B cell (primary cell): ENCODE results near the gene TCERG1L. TPM values are rescaled to one million over a fixed set of nuclear protein-coding genes. Genes with fewer than 3 reads are reported as not detected.

ENCODE experiments used
- ATAC-seq: fragments of 200-7000 bp; cut with Tn5 transposase; one replicate; pipeline ENCODE4 v1.10.0; 2021; ENCODE audit warnings: low read depth, mild to moderate bottlenecking, moderate number of reproducible peaks, moderate library complexity
- CTCF ChIA-PET: fragments of 350-600 bp; sonication (Branson Sonifier 250); formaldehyde crosslinking; loops from one replicate; lab custom pipeline; 2021; ENCODE audit warnings: antibody characterized with exemption, inconsistent platforms; lab: Charles Lee
- POLR2A ChIA-PET: fragments of 350-600 bp; sonication (Branson Sonifier 250); formaldehyde crosslinking; loops from one replicate; lab custom pipeline; 2021; ENCODE audit warnings: antibody characterized with exemption; lab: Charles Lee
- DNase-seq: peaks from one replicate; pipeline ENCODE4 v3.0.0; 2013
- H2AFZ ChIP-seq: 2 replicates; pipeline ENCODE4 v1.6.1; 2012; ENCODE audit warnings: mild to moderate bottlenecking, low read depth, low read length; ENCODE audit not compliant: insufficient read depth, poor library complexity, severe bottlenecking
- H3K27ac ChIP-seq, 2 donors: 1 replicate in 1 of 2; 2 replicates in 1 of 2; pipeline ENCODE4 v1.5.1; 2012 to 2013; ENCODE audit warnings: low read length in 2 of 2, mild to moderate bottlenecking in 2 of 2, moderate library complexity in 1 of 2
- H3K27me3 ChIP-seq, 4 experiments: fragments of 200-600 bp in 1 of 4; sonication (generic) in 1 of 4; replicated peaks in 1 of 4; 1 replicate in 2 of 4; 2 replicates in 2 of 4; pipeline versions ENCODE4 v1.6.1 to v1.7.0; 2013 to 2016; ENCODE audit warnings: low read length in 3 of 4, mild to moderate bottlenecking in 2 of 4, mixed read lengths in 1 of 4, moderate library complexity in 1 of 4; ENCODE audit not compliant: insufficient read depth in 4 of 4, control insufficient read depth in 3 of 4; ENCODE audit errors: control extremely low read depth in 1 of 4
- H3K36me3 ChIP-seq, 2 experiments: replicated peaks in 1 of 2; 1 replicate in 1 of 2; 2 replicates in 1 of 2; pipeline versions ENCODE4 v1.6.1 to v1.7.1; 2013; ENCODE audit warnings: low read length in 1 of 2; ENCODE audit not compliant: insufficient read depth in 2 of 2, control insufficient read depth in 1 of 2; ENCODE audit errors: control extremely low read depth in 1 of 2, extremely low read depth in 1 of 2
- H3K4me1 ChIP-seq, 2 donors: fragments of 200-600 bp in 1 of 2; sonication (generic) in 1 of 2; 1 replicate in 1 of 2; 2 replicates in 1 of 2; pipeline versions ENCODE4 v1.5.1 to v1.6.1; 2013 to 2017; ENCODE audit warnings: low read length in 2 of 2; ENCODE audit not compliant: control insufficient read depth in 2 of 2, insufficient read depth in 2 of 2
- H3K4me2 ChIP-seq: replicated peaks from 2 replicates; pipeline ENCODE3; 2012; ENCODE audit warnings: mild to moderate bottlenecking, low read depth, low read length; ENCODE audit not compliant: poor library complexity, severe bottlenecking
- H3K4me3 ChIP-seq, 5 experiments: fragments of 200-600 bp in 1 of 5; sonication (generic) in 1 of 5; 1 replicate in 3 of 5; 2 replicates in 2 of 5; pipeline versions ENCODE4 v1.5.1 to v1.7.0; 2011 to 2016; ENCODE audit warnings: low read length in 4 of 5, mild to moderate bottlenecking in 4 of 5, low read depth in 2 of 5, control low read depth in 1 of 5, moderate library complexity in 1 of 5; ENCODE audit not compliant: insufficient read depth in 1 of 5; ENCODE audit errors: control extremely low read depth in 1 of 5, extremely low read depth in 1 of 5
- H3K79me2 ChIP-seq: fragments of 200-600 bp; sonication (generic); one replicate; pipeline ENCODE4 v1.6.0; 2016; ENCODE audit warnings: low read length; ENCODE audit not compliant: control insufficient read depth, insufficient read depth
- H3K9ac ChIP-seq: fragments of 200-600 bp; sonication (generic); 2 replicates; pipeline ENCODE4 v1.6.1; 2017; ENCODE audit warnings: mild to moderate bottlenecking, low read length, moderate library complexity
- H3K9me3 ChIP-seq, 3 donors: one replicate each; pipeline versions ENCODE4 v1.6.1 to v1.7.1; 2013; ENCODE audit warnings: low read length in 2 of 3; ENCODE audit not compliant: control insufficient read depth in 2 of 3, insufficient read depth in 1 of 3; ENCODE audit errors: control extremely low read depth in 1 of 3
- H4K20me1 ChIP-seq: 2 replicates; pipeline ENCODE4 v1.6.0; 2012; ENCODE audit warnings: mild to moderate bottlenecking, low read length; ENCODE audit not compliant: insufficient read depth, control insufficient read depth, poor library complexity, severe bottlenecking
- H3K27ac Mint-ChIP-seq: one replicate; pipeline ENCODE4 v1.8.0; 2021; ENCODE audit warnings: mixed read lengths
- H3K27me3 Mint-ChIP-seq: one replicate; pipeline ENCODE4 v1.8.0; 2021; ENCODE audit warnings: mixed read lengths
- H3K4me1 Mint-ChIP-seq: one replicate; pipeline ENCODE4 v1.8.0; 2021; ENCODE audit warnings: mixed read lengths
- H3K4me3 Mint-ChIP-seq: one replicate; pipeline ENCODE4 v1.8.0; 2021; ENCODE audit warnings: mixed read lengths
- H3K9me3 Mint-ChIP-seq: one replicate; pipeline ENCODE4 v1.8.0; 2022; ENCODE audit warnings: mixed read lengths; ENCODE audit not compliant: insufficient read depth
- CTCF ChIP-seq: fragments of 200-600 bp; IDR thresholded peaks from one replicate; pipeline ENCODE4 v1.8.0; 2022; ENCODE audit warnings: antibody characterized with exemption, mild to moderate bottlenecking
- EZH2 ChIP-seq: IDR thresholded peaks from 2 replicates; pipeline ENCODE4 v1.6.1; 2012; ENCODE audit warnings: borderline replicate concordance, low read depth, mild to moderate bottlenecking, moderate library complexity, low read length; ENCODE audit not compliant: insufficient read depth, poor library complexity, severe bottlenecking
- WGBS: methylation state at CpG from one replicate; pipeline ENCODE4 v1.1.5; 2013; ENCODE audit warnings: missing lambda C conversion rate; ENCODE audit not compliant: insufficient coverage; 5-methylcytosine and 5-hydroxymethylcytosine counted together
- intact Hi-C: fragments of 100-400 bp; cut with micrococcal nuclease; formaldehyde crosslinking; loops from one replicate; pipeline ENCODE4 v1.10.0; 2022
- polyA plus RNA-seq: library from polyadenylated mRNA; depleted of rRNA; stranded (reverse); fragments of >200 nt; gene quantifications from 2 replicates; pipeline ENCODE4 v1.2.3, GENCODE V29; 2012
- total RNA-seq, 2 donors: library from RNA; stranded (reverse); fragments of 120-200 nt in 1 of 2; gene quantifications; 1 replicate in 1 of 2; 2 replicates in 1 of 2; pipeline versions ENCODE4 v1.2.3 to v1.2.4, GENCODE V29; 2013 to 2022

TCERG1L gene
- total and polyA plus RNA-seq, 2 donors (not counting 1 experiment from before 2014, with no cell fraction given), result 0.10 TPM; not detected in 1

GRCh38 chr10:131134001-131134576, 177.4 kb downstream of the TCERG1L start:
- no peak for ATAC-seq
- Histone ChIP-seq H3K27ac (no peak overlapping the region), H3K27me3 (no peaks in the 10 kb centered on the region), H2AFZ (no peak overlapping the region), H3K4me2 (no peak overlapping the region), H4K20me1 (no peaks in the 10 kb centered on the region), H3K4me1 (no peaks in the 10 kb centered on the region), H3K9me3 (peaks cover 0 to 39% (median 0%) of the 10 kb centered on the region in 3 donors), H3K4me3 (no peak overlapping the region), H3K9ac (no peak overlapping the region), H3K79me2 (no peaks in the 10 kb centered on the region), H3K36me3 (no peaks in the 10 kb centered on the region)
- no peaks in the 10 kb centered on the region for H3K4me1 Mint-ChIP-seq
- peaks cover 3% of the 10 kb centered on the region for H3K9me3 Mint-ChIP-seq
- intact Hi-C loops, result no loop called here
- H3K4me3 Mint-ChIP-seq, result no peak overlapping the region
- 85% methylated on average over 7 of the region's 7 CpGs for WGBS
- ChIA-PET CTCF (no interaction called here), POLR2A (no interaction called here)
- no peak overlapping the region for H3K27ac Mint-ChIP-seq
- DNase-seq, result no peak
- TF ChIP-seq CTCF (no peak), EZH2 (no peak)
- no peaks in the 10 kb centered on the region for H3K27me3 Mint-ChIP-seq

- H3K27ac Mint-ChIP-seq, result no peak overlapping the region
- H3K79me2 ChIP-seq, result no peaks in the 10 kb centered on the region
- H3K4me1 ChIP-seq, result no peaks in the 10 kb centered on the region
- ATAC-seq (no peak), DNase-seq (no peak)
- H3K4me1 Mint-ChIP-seq, result no peaks in the 10 kb centered on the region
- ChIA-PET CTCF (no interaction called here), POLR2A (no interaction called here)
- no peak overlapping the region for H2AFZ ChIP-seq
- no peak overlapping the region for H3K27ac ChIP-seq
- no peaks in the 10 kb centered on the region for H3K27me3 ChIP-seq
- H3K9ac ChIP-seq, result no peak overlapping the region
- no peaks in the 10 kb centered on the region for H3K27me3 Mint-ChIP-seq
- no peaks in the 10 kb centered on the region for H3K36me3 ChIP-seq
- no peak overlapping the region for H3K4me2 ChIP-seq
- H3K4me3 Mint-ChIP-seq, result no peak overlapping the region
- 67% methylated on average over 3 of the region's 8 CpGs for WGBS
- TF ChIP-seq EZH2 (no peak), CTCF (no peak)
- H3K9me3 Mint-ChIP-seq, result peaks cover 3% of the 10 kb centered on the region
- intact Hi-C loops, result no loop called here
- H3K4me3 ChIP-seq, result no peak overlapping the region
- H3K9me3 ChIP-seq, result peaks cover 0 to 39% (median 0%) of the 10 kb centered on the region in 3 donors
- H4K20me1 ChIP-seq, result no peaks in the 10 kb centered on the region
Measured at GRCh38 chr10:131132681-131133080, 178.8 kb downstream of the TCERG1L start.
